ENCODE measurements around the gene CASP7. TPM values are rescaled to one million over a fixed set of nuclear protein-coding genes. Genes with fewer than 3 reads are reported as not detected.

The CASP7 gene
- total RNA-seq (2022; extraction: Qiagen RNA extraction; ENCODE audit: low read depth) = 31.5 to 42.2 TPM (median 38.4 TPM) in 5 replicates

GRCh38 chr10:113679463-113680189 is at the start of gene CASP7:
TSS of gene CASP7 (plus strand) at chr10:113679912. CDS start at chr10:113697494, 17,582 bp downstream.

GRCh38 chr10:113663908-113664307 is 15.8 kb upstream of the CASP7 start, which contains the start of gene NRAP:
TSS of gene NRAP (minus strand) at chr10:113664041. CDS start at chr10:113663882, 159 bp downstream.

GRCh38 chr10:113751181-113751732 is 71.5 kb downstream of the CASP7 start, which contains the start of gene PLEKHS1:
TSS of gene PLEKHS1 (plus strand) at chr10:113751682. CDS start at chr10:113755278, 3,596 bp downstream.

Other genes with a start within 250 kb of the CASP7 start
- gene HABP2, start 126.9 kb upstream of the CASP7 start, total RNA-seq (2022; extraction: Qiagen RNA extraction; ENCODE audit: low read depth) = 0.03 to 0.13 TPM (median 0.08 TPM) in 4 of 5 replicates, not detected in the other
- not detected in 5 replicates for gene NRAP, start 15.9 kb upstream of the CASP7 start, total RNA-seq (2022; extraction: Qiagen RNA extraction; ENCODE audit: low read depth)
- 0.05 to 0.19 TPM (median 0.08 TPM) in 4 of 5 replicates, not detected in the other for gene PLEKHS1, start 71.8 kb downstream of the CASP7 start, total RNA-seq (2022; extraction: Qiagen RNA extraction; ENCODE audit: low read depth)
- 9.9 to 12.3 TPM (median 10.4 TPM) in 5 replicates for gene DCLRE1A, start 174.2 kb downstream of the CASP7 start, total RNA-seq (2022; extraction: Qiagen RNA extraction; ENCODE audit: low read depth)
- 6.2 to 9.6 TPM (median 7.0 TPM) in 5 replicates for gene NHLRC2, start 174.7 kb downstream of the CASP7 start, total RNA-seq (2022; extraction: Qiagen RNA extraction; ENCODE audit: low read depth)